Thyroid gland (tissue), 4 donors: ENCODE data around the gene EFNA3.

Experiments used
- POLR2A ChIP-seq, 2 donors: fragments of 450-650 bp; IDR thresholded peaks; one replicate each; pipeline ENCODE4 v1.6.1; 2017; ENCODE audit warnings: antibody characterized with exemption in 2 of 2, mild to moderate bottlenecking in 2 of 2, moderate library complexity in 1 of 2
- TF ChIP-seq, protein P1 (sequence below), 6 experiments: fragments of 200-600 bp in 3 of 6; fragments of 450-650 bp in 3 of 6; sonication (generic) in 3 of 6; IDR thresholded peaks; one replicate each; pipeline ENCODE4 v1.5.1; 2016 to 2019; ENCODE audit warnings: antibody characterized with exemption in 6 of 6, mild to moderate bottlenecking in 2 of 6, inconsistent platforms in 1 of 6, moderate library complexity in 1 of 6

GRCh38 chr1:155092641-155093040 lies 14.0 kb downstream of the EFNA3 start:
- TF ChIP-seq, protein P1, sequence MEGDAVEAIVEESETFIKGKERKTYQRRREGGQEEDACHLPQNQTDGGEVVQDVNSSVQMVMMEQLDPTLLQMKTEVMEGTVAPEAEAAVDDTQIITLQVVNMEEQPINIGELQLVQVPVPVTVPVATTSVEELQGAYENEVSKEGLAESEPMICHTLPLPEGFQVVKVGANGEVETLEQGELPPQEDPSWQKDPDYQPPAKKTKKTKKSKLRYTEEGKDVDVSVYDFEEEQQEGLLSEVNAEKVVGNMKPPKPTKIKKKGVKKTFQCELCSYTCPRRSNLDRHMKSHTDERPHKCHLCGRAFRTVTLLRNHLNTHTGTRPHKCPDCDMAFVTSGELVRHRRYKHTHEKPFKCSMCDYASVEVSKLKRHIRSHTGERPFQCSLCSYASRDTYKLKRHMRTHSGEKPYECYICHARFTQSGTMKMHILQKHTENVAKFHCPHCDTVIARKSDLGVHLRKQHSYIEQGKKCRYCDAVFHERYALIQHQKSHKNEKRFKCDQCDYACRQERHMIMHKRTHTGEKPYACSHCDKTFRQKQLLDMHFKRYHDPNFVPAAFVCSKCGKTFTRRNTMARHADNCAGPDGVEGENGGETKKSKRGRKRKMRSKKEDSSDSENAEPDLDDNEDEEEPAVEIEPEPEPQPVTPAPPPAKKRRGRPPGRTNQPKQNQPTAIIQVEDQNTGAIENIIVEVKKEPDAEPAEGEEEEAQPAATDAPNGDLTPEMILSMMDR (IDR thresholded peaks at IDR 0.05) = no peak
- TF ChIP-seq POLR2A (IDR thresholded peaks at IDR 0.05) = no peak
